GM12878 (cell line): ENCODE data around the gene NFKBIE. TPM values are rescaled to one million over a fixed set of nuclear protein-coding genes. Genes with fewer than 3 reads are reported as not detected.

Experiments used
- CBX5 ChIP-seq: sonication (generic); IDR thresholded peaks from 2 replicates; pipeline ENCODE4 v1.6.1; 2016; ENCODE audit warnings: low read depth, moderate library complexity, mild to moderate bottlenecking, inconsistent platforms
- CREB1 ChIP-seq: IDR thresholded peaks from 2 replicates; pipeline ENCODE4 v1.6.1; 2012; ENCODE audit warnings: low read depth, mild to moderate bottlenecking, inconsistent platforms
- FOXK2 ChIP-seq: fragments of 450-650 bp; IDR thresholded peaks from 2 replicates; pipeline ENCODE4 v1.6.1; 2017; ENCODE audit warnings: mild to moderate bottlenecking, moderate library complexity
- GATAD2B ChIP-seq: fragments of 450-650 bp; conservative IDR thresholded peaks from 2 replicates; pipeline ENCODE4 v1.6.1; 2017; ENCODE audit warnings: low read depth, mild to moderate bottlenecking, moderate library complexity
- HDAC2 ChIP-seq: fragments of 200-600 bp; sonication (generic); IDR thresholded peaks from 2 replicates; pipeline ENCODE4 v1.6.1; 2017
- HDAC6 ChIP-seq: fragments of 200-600 bp; sonication (generic); IDR thresholded peaks from one replicate; pipeline ENCODE4 v1.8.0; 2017; ENCODE audit warnings: antibody characterized with exemption; ENCODE audit not compliant: unreplicated experiment
- HDGF ChIP-seq: fragments of 450-650 bp; IDR thresholded peaks from 2 replicates; pipeline ENCODE4 v1.6.1; 2016; ENCODE audit warnings: antibody characterized with exemption
- JUND ChIP-seq: IDR thresholded peaks from 2 replicates; pipeline ENCODE4 v1.6.1; 2012; ENCODE audit warnings: low read depth, mild to moderate bottlenecking, low read length, improper control_type of control experiment, moderate library complexity
- MEF2A ChIP-seq: IDR thresholded peaks from 2 replicates; pipeline ENCODE4 v1.6.1; 2011; ENCODE audit warnings: low read depth, mild to moderate bottlenecking, low read length, moderate library complexity; ENCODE audit not compliant: insufficient read depth
- MLLT1 ChIP-seq: fragments of 450-650 bp; IDR thresholded peaks from 2 replicates; pipeline ENCODE4 v1.6.1; 2016; ENCODE audit warnings: mild to moderate bottlenecking
- NFIC ChIP-seq: IDR thresholded peaks from 2 replicates; pipeline ENCODE4 v1.6.1; 2012; ENCODE audit warnings: low read depth, mild to moderate bottlenecking, inconsistent platforms, low read length, moderate library complexity
- NR2C1 ChIP-seq: fragments of 450-650 bp; IDR thresholded peaks from 2 replicates; pipeline ENCODE4 v1.6.1; 2017; ENCODE audit warnings: antibody characterized with exemption, mild to moderate bottlenecking, moderate library complexity
- PML ChIP-seq: IDR thresholded peaks from 2 replicates; pipeline ENCODE4 v1.6.1; 2012; ENCODE audit warnings: low read length, inconsistent platforms
- POLR2AphosphoS5 ChIP-seq: IDR thresholded peaks from 2 replicates; pipeline ENCODE4 v1.6.1; 2011; ENCODE audit warnings: mild to moderate bottlenecking, low read length, inconsistent platforms
- RAD51 ChIP-seq: fragments of 450-650 bp; IDR thresholded peaks from 2 replicates; pipeline ENCODE4 v1.6.1; 2016; ENCODE audit warnings: moderate library complexity, mild to moderate bottlenecking, inconsistent platforms
- TCF3 ChIP-seq: IDR thresholded peaks from 2 replicates; pipeline ENCODE4 v1.6.1; 2012; ENCODE audit warnings: low read depth, mild to moderate bottlenecking, low read length, borderline replicate concordance; ENCODE audit not compliant: insufficient read depth
- ZZZ3 ChIP-seq: IDR thresholded peaks from 2 replicates; pipeline ENCODE4 v1.6.1; 2011; ENCODE audit warnings: low read depth; ENCODE audit not compliant: control insufficient read depth, insufficient read length
- polyA plus RNA-seq, 11 experiments: library from polyadenylated mRNA; depleted of rRNA in 4 of 11; unstranded in 6 of 11; stranded (reverse) in 5 of 11; fragments of >200 nt; fragmentation: Nextera tagmentation in 4 of 11; fragmentation: Illumina TruSeq in 1 of 11; extraction: Ambion mirVana in 4 of 11; extraction: Trizol in 1 of 11; gene quantifications; 1 replicate in 1 of 11; 2 replicates in 10 of 11; pipeline versions ENCODE4 v1.2.1 to v1.2.3, GENCODE V29; 2011 to 2016; ENCODE audit warnings: inconsistent platforms in 2 of 11, missing spikeins in 2 of 11, low read depth in 1 of 11
- total RNA-seq, 4 experiments: library from RNA; depleted of rRNA in 3 of 4; stranded (reverse); fragments of >200 nt in 3 of 4; fragmentation: Illumina TruSeq in 1 of 4; extraction: Trizol in 1 of 4; gene quantifications; 2 replicates each; pipeline versions ENCODE4 v1.2.1 to v1.2.3, GENCODE V29; 2013 to 2021
- TF ChIP-seq, protein P1 (sequence below): fragments of 450-650 bp; formaldehyde crosslinking; IDR thresholded peaks from 2 replicates; pipeline ENCODE4 v1.5.0; 2022; ENCODE audit warnings: mild to moderate bottlenecking, missing genetic modification characterization
- TF ChIP-seq, protein P2 (sequence below): IDR thresholded peaks from 2 replicates; pipeline ENCODE4 v1.6.1; 2012; ENCODE audit warnings: low read depth, low read length, improper control_type of control experiment
- TF ChIP-seq, protein P3 (sequence below): fragments of 450-650 bp; IDR thresholded peaks from 2 replicates; pipeline ENCODE4 v1.6.1; 2017; ENCODE audit warnings: low read depth, mild to moderate bottlenecking, moderate library complexity
- TF ChIP-seq, protein P4 (sequence below): IDR thresholded peaks from 2 replicates; pipeline ENCODE4 v1.6.1; 2012; ENCODE audit warnings: low read length, inconsistent platforms

Gene NFKBIE
- total and polyA plus RNA-seq, 10 of the 15 experiments (the other 5 are each of a cell fraction or from before 2014, with no cell fraction given): 10.4 to 106 (median 38.8) TPM

- TF ChIP-seq JUND (peak; percentile 36; the same call in 1 of the 2 replicates), GATAD2B (peak; percentile 72; the same call in 1 of the 2 replicates), PML (no peak), RAD51 (no peak), HDAC2 (no peak), NR2C1 (peak; percentile 17; the same call in 1 of the 2 replicates), POLR2AphosphoS5 (no peak), NFIC (no peak), MLLT1 (no peak), CREB1 (peak; percentile 68), ZZZ3 (no peak), HDAC6 (no peak), HDGF (no peak; the same call in 1 of the 2 replicates), MEF2A (0 out of 2 replicates have a peak, but pooled peaks have one; percentile 25), TCF3 (peak; percentile 84; the same call in 1 of the 2 replicates), FOXK2 (no peak), CBX5 (no peak)
- TF ChIP-seq, protein P1, sequence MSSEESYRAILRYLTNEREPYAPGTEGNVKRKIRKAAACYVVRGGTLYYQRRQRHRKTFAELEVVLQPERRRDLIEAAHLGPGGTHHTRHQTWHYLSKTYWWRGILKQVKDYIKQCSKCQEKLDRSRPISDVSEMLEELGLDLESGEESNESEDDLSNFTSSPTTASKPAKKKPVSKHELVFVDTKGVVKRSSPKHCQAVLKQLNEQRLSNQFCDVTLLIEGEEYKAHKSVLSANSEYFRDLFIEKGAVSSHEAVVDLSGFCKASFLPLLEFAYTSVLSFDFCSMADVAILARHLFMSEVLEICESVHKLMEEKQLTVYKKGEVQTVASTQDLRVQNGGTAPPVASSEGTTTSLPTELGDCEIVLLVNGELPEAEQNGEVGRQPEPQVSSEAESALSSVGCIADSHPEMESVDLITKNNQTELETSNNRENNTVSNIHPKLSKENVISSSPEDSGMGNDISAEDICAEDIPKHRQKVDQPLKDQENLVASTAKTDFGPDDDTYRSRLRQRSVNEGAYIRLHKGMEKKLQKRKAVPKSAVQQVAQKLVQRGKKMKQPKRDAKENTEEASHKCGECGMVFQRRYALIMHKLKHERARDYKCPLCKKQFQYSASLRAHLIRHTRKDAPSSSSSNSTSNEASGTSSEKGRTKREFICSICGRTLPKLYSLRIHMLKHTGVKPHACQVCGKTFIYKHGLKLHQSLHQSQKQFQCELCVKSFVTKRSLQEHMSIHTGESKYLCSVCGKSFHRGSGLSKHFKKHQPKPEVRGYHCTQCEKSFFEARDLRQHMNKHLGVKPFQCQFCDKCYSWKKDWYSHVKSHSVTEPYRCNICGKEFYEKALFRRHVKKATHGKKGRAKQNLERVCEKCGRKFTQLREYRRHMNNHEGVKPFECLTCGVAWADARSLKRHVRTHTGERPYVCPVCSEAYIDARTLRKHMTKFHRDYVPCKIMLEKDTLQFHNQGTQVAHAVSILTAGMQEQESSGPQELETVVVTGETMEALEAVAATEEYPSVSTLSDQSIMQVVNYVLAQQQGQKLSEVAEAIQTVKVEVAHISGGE (CRISPR knock-in tag): no peak
- TF ChIP-seq, protein P2, sequence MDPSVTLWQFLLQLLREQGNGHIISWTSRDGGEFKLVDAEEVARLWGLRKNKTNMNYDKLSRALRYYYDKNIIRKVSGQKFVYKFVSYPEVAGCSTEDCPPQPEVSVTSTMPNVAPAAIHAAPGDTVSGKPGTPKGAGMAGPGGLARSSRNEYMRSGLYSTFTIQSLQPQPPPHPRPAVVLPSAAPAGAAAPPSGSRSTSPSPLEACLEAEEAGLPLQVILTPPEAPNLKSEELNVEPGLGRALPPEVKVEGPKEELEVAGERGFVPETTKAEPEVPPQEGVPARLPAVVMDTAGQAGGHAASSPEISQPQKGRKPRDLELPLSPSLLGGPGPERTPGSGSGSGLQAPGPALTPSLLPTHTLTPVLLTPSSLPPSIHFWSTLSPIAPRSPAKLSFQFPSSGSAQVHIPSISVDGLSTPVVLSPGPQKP: no peak
- TF ChIP-seq, protein P3, sequence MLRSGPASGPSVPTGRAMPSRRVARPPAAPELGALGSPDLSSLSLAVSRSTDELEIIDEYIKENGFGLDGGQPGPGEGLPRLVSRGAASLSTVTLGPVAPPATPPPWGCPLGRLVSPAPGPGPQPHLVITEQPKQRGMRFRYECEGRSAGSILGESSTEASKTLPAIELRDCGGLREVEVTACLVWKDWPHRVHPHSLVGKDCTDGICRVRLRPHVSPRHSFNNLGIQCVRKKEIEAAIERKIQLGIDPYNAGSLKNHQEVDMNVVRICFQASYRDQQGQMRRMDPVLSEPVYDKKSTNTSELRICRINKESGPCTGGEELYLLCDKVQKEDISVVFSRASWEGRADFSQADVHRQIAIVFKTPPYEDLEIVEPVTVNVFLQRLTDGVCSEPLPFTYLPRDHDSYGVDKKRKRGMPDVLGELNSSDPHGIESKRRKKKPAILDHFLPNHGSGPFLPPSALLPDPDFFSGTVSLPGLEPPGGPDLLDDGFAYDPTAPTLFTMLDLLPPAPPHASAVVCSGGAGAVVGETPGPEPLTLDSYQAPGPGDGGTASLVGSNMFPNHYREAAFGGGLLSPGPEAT: no peak
- TF ChIP-seq, protein P4, sequence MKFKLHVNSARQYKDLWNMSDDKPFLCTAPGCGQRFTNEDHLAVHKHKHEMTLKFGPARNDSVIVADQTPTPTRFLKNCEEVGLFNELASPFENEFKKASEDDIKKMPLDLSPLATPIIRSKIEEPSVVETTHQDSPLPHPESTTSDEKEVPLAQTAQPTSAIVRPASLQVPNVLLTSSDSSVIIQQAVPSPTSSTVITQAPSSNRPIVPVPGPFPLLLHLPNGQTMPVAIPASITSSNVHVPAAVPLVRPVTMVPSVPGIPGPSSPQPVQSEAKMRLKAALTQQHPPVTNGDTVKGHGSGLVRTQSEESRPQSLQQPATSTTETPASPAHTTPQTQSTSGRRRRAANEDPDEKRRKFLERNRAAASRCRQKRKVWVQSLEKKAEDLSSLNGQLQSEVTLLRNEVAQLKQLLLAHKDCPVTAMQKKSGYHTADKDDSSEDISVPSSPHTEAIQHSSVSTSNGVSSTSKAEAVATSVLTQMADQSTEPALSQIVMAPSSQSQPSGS: no peak
These were observed 19.3 kb downstream of the NFKBIE start (continued) for GRCh38 chr6:44245912-44246662.
